GM19025 (cell line): ENCODE results near the gene DMAC2L.

Experiments
- ATAC-seq: cut with Tn5 transposase; IDR thresholded peaks from one replicate; pipeline ENCODE4 v1.9.1; 2021; ENCODE audit warnings: mild to moderate bottlenecking, low read depth, moderate library complexity; ENCODE audit not compliant: unreplicated experiment

Gene DMAC2L

DNA sequence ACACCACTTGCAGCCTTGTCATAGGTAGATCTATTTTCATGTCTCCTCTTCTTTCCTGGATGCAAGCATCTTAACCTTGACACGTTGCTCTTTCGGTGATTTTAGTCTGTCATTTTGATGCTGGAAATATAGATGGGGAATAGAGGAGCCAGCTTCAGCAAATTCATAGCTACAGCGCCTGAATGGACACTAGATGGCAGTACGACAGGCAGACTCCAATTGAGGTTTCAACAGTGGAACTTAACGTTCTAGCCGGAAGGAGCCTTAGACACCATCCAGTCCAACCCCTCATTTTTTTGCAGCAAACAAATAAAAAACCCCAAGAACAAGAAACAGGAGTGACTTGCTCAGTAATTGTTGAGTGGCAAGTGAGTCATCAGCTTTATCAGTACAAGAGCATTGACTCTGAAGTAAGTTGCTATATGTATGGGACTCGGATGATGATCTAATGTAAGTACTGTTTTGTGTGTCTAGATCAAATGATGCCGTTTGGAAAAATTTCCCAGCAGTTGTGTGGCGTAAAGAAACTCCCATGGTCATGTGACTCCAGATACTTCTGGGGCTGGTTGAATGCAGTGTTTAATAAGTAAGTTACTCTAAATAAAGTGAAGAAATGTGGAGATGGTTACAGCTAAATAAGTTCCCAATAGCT lies 9.0 kb downstream of the DMAC2L start:
- peak; percentile 84 for ATAC-seq

DNA sequence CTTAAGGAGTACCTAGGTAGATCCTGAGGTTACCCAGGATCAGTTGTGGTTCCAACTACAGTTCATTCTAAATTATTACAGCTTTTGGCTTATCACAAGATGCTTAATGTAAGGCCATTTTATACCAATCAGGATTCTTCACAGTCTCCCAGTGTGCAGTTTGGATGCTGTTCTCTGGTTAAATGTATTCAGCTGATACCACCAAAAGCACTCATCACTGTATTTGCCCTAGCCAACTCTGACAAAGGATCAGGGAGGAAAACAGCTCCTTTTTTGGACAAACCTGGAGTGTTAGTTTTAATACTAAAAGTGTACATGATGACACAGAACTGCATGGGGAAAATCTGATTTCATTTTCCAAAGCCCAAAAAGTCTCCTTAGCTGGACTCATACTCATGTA lies 19.5 kb downstream of the DMAC2L start:
- no peak for ATAC-seq

DNA sequence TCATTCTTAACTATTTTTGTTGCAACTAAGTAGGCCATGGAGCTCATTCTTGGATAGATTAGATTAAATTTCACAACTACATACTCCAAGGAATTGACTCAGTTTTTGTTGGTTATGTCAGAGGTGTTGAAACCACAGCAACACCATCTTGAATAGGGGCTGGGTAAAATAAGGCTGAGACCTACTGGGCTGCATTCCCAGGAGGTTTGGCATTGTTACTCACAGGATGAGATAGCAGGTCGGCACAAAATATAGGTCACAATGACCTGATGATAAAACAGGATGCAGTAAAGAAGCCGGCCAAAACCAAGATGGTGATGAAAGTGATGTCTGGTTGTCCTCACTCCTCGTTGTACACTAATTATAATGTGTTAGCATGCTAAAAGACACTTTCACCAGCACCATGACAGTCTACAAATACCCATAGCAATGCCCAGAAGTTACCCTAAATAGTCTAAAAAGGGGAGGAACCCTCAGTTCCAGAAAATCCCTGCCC lies 20.9 kb downstream of the DMAC2L start:
- no peak for ATAC-seq

DNA sequence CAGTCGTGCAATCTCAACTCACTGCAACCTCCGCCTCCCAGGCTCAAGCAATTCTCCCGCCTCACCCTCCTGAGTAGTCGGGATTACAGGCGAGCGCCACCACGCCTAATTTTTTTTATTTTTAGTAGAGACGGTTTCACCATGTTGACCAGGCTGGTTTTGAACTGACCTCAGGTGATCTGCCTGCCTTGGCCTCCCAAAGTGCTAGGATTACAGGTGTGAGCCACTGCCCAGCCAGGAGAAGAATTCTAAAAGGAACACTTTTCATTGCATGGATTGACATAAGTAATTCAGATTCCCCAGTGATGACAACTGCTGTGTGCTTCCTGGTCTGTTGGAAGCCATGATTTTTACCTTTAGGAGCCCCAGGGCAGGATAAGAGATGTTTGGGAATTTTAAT lies 22.1 kb downstream of the DMAC2L start:
- no peak for ATAC-seq

DNA sequence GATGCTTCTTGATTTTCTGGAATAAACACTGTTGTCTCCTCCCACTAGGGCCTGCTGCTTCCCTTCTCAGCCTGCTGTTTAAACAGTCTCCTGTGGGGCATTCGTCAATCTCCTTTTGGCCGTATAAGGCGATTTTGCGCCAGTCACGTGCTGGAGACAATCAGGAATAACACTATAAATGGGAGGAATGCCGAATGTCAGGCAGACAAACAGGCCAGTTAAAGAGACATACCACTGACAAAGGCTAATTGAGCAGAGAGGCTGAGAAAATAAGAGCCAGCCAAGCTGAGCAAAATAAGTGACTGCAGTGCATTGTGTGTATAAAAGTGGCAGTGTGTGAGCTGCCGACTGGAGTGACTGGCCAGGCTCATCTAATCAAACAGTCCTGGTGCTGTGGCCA lies 23.3 kb downstream of the DMAC2L start:
- no peak for ATAC-seq

DNA sequence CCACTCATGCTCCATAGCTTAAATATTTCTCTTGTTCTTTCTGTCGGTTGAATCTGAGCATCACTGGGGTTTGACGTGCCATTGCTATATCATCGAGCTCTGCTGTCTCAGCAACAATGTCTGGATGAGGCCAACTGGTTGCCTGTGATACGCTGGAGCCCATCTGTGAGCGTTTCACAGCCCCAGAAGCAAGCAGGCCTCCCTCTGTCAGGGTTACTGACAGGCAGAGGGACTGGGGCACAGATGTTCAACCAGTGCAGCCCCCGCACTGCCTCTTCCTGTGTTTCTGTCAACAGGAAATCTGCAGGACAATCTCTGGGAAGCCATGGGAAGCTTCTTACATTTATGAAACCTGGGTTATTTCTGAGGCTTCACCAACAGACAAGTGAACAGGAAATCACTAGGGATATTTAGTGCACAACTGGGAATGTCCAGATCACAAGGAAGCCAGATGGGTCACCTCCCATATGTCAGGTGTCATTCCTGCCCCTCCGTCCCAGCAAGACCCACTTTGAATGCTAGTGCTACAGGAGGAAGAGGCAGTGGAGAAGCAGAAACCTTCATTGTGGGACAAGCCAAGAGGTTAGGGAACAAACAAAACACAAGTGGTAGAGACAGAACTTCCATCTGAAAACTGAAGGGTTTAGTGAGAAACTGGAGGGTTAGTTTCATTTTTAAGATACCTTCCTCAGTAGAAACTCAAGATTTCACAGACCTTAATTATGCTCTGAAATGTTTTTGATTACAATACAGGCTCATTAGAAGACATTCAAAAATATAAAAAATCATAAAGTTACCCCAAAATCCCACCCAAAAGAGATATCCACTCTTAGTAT lies 24.1 kb downstream of the DMAC2L start:
- no peak for ATAC-seq

DNA sequence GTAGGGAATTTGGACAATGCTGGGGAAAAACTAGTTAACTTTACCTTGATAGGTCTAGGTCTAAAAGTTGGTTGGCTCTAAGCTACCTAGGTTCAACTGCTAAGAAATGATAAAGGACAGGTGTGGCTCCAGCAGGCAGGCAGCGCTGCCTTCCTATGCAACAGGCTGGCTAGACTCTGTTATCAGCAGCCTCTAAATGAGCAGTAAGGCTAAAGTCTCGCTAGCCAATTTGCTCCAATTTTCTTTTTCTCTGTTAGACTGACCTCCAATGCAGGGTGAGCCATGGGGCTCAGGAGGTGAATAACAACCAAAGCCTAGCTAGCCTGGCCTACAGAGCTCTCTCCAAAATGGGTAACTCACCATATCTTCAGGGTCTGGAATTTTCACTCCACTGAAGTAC lies 26.5 kb downstream of the DMAC2L start:
- ATAC-seq = no peak

DNA sequence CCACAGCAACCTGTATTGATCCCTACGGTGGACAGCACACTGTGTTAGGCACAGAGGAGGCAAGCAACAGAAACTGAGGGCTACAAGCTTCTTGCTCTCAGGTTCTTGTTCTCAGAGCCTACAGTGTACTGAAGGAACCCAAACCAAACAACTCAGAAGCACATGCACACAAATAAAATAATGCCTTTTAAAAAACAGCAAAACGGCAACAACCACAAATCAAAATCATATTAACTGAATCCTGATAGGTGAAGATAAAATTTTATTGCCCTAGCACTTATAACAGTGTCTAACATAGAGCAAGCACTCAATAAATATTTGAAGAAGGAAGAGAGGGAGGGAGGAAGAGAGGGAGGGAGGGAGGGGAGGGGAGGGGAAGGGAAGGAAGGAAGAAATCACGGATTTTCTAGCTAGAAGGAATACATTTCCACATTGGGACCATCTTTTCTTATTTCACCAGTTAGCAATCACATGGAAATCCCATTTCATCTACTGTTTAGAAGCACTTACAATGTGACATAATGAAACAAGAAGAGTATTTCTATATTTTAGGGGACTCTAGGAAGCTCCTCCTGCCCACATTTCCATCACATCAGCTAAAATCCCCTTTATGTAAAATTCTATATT lies 27.2 kb downstream of the DMAC2L start:
- ATAC-seq = no peak

DNA sequence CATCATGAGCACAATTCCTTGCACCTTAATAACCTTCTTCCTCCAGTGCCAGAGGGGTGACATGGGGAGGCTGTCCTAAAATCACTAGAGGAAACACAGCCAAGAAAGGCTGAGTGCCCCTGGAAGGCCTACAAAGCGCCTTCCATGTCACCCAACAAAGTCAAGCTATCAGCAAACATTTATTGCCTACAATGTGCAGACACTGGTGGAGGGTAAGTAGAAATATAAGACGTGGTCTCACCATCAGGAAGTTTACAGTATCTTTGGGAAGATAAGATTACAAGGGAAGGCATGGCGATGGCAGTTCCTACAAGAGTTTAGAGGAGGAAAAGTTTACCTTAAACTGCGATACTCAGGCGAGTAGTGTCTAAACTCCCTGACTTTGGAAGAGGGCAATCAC lies 27.9 kb downstream of the DMAC2L start:
- ATAC-seq = no peak

DNA sequence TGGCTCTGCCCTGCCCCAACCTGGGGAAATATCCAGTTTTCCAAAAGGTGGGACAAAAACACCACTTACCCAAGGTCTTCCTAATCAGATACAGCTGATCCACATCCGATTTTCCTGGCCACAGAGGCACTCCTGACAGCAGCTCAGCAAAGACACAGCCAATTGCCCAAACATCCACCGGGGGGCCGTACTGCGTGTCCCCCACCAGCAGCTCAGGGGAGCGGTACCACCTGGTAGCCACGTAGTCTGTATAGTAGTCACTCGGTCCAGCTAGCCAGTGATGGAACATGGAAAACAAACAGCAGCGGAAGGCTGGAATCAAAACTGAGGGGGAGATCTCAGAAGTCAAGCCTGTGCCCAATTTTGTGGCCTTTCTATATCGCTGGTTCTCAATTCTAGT lies 28.8 kb downstream of the DMAC2L start:
- no peak for ATAC-seq

DNA sequence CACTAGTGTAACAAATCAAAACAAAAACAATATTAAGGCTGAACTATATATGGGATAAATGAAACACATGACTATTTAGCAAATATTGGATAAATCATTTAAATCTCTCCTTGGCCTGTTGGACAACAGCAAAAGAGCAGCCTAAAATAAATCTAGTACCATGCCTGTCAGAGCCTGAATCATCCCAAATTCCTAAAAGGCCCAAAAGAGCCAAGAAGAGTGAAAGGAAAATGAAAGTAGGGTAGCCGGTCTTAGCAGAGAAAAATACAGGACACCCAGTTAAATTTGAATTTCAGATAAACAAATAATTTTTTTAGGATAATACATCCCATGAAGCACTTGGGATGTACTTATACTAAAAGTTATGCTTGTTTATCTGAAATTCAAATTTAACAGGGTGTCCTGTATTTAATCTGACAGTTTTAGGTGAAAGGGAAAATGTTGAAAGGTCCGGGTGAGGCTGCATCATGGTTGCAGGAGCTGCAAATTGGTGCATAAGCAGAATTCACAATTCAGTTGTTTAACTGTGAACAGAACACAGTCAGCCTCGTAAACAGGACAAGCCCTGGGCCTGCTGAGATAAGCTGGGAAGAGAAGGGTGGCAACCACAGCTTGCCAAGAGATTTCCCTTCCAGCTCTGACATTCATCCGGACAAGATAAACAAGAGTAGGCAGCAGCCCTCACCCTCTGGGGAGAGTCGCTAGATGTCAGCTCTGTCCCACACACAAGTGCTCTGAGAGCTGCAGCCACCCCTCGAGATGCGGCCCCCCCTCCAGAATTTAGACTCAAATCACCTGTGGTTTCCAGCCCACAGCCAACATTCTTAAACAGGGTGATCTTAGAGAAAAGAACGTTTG lies 30.3 kb downstream of the DMAC2L start:
- ATAC-seq = no peak

DNA sequence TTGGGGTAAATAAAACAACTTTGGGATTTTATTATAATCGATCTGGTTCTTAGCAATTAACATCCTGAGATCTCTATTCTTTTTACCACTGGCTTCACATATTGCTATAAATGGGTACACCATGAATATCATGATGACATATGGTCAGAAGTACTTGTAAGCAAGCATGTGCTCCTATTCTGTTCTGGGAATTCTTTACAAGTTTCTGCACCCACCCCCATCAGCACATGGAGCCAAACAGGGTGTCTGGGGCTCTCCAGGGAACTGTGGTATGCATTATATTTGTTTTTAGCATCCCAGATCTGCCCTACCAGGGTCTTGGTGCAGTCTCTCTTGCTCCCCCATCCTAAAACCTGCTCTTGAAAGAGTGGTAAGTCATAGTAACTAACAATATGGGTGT lies 31.3 kb downstream of the DMAC2L start:
- ATAC-seq = no peak

DNA sequence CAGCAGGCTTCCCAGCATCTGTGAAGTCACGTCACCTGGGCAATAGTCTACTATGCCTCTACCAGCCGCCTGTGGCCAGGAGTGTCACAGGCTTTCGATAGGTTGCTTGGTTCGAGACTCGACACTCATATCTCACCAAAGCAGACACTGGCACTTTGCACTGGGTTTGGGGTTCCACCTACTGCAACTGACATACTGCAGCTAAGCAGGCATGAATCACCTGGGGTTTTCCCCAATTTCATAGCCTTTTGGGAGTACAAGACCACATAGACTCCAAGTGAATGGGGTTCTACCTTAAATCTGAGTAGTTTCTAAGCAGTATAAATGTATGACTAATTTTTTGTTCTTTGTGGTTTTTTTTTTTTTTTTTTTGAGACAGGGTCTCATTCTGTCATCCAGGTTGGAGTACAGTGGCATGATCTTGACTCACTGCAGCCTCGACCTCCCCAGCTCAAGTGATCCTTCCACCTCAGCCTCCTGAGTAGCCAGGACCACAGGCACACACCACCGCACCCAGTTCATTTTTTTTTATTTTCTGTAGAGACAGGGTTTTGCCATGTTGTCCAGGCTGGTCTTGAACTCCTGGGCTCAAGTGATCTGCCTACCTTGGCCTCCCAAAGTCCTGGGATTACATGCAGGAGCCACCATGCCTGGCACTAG lies 32.1 kb downstream of the DMAC2L start:
- ATAC-seq = peak; percentile 98

DNA sequence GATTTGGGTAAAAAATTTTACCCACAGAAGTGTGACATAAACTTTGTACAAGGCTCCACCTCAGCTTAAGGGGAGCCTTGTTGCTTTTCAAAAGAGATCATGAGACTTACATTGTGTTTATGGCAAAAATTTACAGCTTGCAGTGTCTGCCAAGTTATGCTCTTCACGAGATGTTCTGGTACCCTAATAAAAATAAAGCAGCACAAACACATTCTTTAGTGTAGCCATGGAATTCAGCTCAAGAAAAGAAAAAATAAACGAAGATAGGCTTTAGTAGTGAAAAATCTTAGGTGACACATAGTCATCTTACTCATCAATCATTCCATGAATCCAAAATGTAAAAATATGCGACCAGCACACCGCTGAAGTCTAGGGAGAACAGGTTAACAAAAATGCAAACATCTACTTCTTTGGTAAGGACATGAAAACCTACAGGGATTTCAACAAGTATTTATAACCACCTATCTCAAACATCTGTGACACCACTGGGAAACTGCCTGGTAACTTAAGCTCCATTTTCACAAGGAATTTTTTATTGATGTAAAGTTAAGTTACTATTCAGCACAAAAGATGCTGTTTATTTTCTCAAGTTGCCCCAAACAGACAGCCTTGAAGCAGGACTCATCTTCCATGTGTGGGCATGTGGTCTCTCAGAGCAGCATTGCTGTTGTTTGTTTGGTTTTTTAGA lies 32.9 kb downstream of the DMAC2L start:
- ATAC-seq = no peak

DNA sequence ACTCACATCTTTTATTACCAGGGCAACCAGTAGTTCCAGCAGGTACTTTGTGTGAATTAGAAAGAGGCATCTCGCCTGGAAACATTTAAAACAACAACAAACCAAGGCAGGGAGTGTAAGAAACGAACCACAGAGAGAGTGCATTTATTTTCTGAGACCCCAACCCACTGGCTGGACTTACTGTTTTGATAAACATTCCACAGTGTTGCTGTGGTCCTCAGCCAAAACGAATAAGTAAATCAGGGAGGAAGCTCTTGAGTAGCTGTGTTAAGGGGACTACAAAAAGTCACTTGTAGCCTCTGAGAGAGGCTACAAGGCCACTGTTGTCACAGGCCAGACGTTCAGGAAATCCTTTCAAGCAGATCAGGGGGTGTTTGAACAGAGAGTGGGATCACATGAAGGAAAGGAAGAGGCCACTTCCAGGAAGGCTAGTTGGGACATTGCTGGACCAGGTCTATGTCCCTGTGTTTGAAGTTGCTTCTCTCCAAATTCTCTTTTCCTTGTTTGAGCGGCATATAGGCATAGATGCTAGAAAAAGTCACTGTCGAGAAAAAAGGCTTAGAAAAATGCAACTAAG lies 33.8 kb downstream of the DMAC2L start:
- no peak for ATAC-seq

DNA sequence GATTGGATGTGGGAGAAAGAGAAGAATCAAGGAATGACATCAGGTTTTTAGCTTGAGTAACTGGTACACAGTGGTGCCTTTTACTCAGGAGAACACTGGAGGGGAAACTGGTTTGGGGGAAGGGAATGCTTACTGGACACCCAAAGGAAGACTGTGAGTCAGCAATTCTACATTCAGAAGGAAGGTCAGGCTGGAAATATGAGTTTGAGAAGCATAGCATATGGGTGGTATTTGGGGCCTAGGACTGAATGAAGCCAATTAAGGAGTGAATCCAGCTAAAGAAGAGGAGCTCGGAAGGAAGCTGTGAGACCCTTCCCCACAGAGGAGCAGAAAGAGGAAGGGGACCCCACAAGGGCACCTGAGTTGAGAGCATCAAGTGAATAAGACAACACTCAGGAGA lies 35.4 kb downstream of the DMAC2L start:
- ATAC-seq = no peak

DNA sequence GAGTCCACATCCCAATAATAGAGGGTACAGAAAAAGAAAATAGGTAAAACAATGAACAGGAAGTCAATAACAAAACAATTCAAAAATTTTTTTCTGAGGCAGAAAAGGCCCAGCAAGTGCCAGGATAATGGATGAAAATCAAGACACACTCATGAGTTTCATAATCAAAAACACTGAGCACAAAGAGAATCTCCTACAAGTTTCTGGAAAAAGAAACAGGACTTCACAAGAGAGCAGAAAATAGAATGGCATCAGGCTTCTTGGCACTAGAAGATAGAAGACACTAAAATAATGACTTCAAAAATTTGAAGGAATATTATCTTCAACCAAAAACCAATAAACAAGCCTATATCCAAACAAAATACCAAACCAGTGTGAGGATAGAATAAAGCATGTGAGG lies 36.8 kb downstream of the DMAC2L start:
- no peak for ATAC-seq

DNA sequence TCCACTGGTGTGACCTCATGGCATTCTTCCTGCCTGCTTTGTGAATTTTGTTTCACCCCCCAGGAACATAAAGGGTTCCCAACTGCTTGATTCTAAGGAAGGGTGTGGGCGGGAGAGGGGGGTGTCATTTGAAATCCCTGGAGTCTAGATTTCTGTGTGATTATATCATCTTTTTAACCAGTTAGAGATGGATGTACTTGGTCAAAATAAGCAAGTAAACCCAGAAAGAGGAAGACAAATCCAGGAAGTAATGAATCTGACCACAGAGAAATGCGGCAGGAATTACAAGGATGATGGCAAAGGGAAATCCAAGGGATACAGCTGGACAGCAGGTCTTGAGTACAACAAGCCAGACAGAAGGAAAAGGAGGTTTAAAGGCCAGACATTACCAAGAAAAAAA lies 38.9 kb downstream of the DMAC2L start:
- no peak for ATAC-seq

DNA sequence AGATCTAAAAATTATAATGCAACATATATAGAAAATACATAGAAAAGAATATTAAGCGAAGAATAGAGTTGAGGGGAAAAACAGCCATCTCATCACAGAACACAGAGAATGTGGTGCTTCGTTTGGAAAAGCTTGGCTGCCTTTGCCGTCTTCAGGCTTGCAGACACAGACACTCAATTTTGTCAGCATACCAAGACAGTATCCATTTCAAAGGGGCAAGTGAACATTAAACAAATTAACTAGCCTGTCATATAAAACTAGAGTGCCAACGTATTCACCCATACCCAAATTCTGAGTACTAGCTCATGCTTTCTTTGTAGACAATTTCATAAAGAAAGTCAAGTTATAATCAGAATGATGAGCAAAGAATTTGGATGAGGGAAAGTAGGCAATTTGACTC lies 40.5 kb downstream of the DMAC2L start:
- ATAC-seq = no peak
